Measurements from ENCODE around the gene CACNA1D.
"Not testable (repeated sequence)": the region's sequence is repeated elsewhere in the genome, so short reads cannot be mapped to it uniquely, and the experiment has no call there.

CACNA1D gene

DNA sequence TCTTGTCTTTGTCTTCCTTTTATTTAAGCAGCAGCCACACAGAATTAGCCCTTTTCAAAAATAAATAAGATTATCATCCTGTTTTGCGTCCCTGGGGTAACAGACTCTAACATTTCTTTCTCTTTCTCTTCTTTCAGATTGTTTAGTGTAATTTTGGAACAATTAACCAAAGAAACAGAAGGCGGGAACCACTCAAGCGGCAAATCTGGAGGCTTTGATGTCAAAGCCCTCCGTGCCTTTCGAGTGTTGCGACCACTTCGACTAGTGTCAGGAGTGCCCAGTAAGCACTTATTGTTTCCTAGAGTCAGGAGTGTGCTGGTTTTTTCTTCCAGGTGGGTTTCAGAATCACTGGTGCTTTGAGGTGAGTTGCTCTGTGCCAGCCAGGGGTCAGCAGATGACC lies 165.6 kb downstream of the CACNA1D start:
- DNase-seq: no peak

DNA sequence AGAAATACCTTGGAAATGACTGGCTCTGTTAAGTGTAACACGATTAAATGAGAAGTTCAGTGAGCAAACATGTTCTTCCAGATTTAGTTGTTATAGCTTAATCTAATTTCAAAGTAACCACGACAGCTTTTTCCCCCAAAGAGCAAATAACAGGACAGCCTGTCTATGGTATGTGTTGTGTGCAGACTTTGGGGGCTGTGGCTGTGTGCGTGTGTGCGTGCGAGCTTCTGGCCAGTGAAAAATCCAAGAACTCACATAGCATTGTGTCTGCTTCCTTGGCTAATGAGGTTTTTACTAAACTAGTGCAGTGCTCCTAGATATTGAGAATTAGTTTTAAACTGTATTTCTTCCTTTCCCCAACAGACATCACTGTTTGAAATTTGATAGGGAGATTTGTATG lies 167.1 kb downstream of the CACNA1D start:
- DNase-seq: no peak

DNA sequence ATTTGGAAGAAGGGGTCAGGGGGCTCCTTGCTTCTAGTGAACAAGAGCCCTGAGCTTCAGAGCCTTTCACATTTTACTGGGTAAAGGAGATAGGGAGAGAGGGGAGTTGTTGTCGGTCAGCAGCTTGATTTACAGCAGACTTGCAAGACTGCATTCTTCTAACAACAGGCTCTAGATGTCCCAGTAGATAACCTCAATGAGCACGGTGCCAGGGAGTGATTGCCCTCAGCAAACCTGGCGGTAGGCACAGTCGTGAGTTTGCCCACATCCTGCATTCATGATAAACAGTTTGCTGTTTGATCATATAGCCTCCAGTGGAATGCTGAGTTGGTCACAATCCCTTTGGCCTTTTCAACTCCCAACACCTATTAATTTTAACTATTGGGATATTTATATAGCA lies 170.4 kb downstream of the CACNA1D start:
- not testable (repeated sequence) for DNase-seq

DNA sequence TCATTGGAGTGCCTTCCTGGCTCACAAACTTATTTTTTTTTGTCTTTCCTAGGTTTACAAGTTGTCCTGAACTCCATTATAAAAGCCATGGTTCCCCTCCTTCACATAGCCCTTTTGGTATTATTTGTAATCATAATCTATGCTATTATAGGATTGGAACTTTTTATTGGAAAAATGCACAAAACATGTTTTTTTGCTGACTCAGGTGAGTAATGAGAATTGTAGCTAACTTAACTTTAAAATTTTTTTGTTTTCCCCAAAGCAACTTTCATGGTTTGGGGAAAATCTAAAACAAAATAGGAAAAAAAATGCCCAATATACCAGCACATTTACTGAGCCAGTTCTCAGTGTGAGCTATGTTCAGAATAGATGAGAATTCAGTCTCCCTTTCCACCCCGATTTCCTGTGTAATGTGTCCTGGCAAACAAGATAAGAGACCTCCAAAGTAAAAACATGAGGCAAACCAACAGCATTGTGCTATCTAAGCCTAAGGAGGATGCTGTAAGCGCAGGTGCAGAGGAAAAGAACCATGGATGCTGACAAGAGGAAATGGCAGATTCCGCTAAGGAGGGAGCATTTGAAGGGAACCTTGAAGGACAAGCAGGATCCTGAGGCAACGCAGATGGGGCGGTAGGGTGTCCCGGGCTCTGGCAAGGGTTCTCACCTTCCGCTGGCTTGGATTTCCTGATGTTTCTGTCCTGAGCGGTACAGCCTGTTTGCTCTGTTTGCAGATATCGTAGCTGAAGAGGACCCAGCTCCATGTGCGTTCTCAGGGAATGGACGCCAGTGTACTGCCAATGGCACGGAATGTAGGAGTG lies 171.4 kb downstream of the CACNA1D start:
- no peak for DNase-seq

DNA sequence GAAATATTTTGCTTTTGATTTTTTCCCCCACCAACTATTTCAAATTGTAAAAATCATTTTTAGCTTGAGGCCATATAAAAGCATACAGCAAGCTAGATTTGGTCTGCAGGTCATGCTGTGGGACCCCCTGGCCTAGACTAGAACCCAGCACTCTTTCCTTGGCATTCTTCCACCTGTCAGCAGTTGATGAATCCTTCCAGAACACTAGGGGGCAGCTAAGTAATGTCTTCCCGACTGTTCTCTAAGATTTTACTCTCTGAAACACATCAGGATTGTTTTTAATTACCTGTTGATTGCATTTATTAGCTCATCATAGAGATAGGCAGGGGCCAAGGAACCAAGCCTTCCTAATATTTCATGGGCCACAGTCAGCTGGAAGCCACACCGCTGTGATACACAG lies 174.5 kb downstream of the CACNA1D start:
- peak; percentile 54 for DNase-seq

DNA sequence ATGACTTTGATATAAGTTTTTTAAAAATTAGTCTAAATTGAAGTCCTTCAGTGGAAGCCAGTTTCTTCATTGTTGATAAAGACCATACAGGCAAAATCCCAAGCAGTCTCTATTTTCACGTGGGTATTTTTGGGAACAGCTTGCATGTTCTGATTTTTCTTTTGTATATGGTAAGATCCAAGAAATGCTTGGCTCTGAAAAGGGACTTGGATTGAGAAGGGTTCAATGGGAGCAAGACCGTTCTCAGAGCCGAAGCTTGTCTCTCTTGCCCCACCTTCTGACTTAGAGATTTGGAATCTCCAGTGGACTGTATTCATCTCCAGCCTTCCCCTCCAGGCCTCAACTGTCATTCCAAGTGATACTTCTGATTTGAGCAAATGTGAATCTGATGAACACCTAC lies 176.3 kb downstream of the CACNA1D start:
- peak; percentile 45 for DNase-seq

DNA sequence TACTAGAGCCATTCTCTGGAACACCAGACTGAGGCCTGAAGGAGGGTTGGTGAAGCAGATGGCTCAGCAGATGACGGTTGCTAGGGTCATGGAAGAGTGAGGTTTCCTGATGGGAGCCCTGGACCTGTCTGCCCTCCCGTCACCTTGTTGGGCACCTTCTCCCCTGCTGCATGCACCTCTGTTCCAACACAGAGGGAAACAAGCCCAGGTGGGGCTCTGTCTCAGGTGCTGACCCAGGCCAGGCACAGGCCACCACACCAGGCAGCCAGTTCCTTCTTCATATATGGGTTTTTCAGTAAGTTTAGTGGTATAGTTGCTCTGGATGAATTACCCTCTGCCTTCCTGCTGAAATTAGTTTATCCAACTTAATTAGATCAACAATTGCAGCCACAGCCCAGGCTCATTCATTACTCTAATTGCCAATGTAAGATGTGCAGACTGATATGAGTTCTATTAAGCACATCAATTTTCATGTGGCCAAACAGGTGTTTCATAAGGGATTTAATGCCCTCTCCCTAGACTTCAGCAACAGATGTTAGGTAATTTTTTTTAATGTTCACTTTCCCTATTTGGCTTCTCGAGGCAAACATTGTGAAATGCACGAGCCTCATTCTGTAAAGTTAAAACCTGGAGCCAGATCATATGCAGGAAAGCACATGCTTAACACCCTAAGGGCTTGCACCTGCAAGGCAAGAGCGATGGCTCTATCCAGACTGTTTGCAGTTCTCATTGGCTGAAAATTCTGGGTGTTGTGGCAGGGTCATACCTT lies 177.0 kb downstream of the CACNA1D start:
- DNase-seq: peak; percentile 94

DNA sequence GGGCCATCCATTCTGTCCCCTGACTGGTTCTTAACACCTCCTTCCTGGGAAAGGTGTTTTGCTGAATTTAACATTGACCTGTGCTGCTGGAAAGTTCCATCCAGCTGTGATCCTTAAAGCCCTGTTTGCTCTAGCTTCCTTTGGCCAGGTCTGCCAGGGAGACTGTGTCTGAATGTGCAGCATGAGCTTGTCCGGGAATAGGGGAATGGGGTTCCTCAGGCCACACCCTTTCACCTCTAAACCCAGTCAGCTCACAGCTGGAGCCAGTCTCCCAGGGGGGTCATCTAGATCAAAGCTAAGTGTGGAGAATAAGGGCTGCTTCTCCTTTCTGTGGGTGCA lies 177.5 kb downstream of the CACNA1D start:
- DNase-seq: no peak

DNA sequence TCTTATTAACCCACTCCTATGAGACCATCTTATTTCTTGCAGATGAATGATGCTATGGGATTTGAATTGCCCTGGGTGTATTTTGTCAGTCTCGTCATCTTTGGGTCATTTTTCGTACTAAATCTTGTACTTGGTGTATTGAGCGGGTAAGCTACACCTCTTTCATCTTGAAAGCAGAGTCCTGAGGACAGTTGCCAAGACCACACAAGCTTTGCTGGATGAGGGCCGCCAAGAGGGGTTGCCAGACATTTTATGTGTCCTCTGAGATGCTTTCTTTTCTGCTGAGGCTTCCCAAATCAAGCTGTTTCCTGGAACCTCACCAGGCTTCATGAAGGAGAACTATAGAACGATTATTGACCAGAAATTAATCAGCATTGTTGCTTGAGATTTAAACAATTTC lies 178.6 kb downstream of the CACNA1D start:
- peak; percentile 14 for DNase-seq

DNA sequence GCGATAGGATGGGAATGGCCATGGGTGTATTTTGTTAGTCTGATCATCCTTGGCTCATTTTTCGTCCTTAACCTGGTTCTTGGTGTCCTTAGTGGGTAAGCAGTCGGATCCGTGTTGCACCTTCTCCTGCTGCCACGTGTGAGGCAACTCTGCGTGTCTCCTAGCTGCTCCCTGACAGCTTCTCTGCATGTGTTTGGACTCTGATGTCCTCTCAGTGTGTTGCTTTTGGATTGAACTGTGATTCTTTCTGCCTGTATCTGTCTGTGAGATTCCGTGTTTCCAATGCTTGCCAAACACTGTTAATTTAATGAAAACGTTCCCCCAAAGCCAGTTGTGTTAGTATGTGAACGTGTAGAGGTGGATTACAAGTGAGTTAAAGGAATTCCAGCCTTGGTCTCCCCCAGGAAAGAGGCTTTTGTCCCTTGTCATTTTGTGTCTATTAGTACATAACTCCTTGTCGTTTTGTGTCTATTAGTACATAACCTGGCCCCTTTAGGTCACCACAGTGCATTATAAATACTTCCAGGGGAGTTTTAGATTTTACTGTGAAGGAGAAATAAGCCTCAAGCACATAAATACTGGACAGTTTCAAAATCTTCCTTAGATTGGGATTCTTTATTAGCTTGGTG lies 179.4 kb downstream of the CACNA1D start:
- DNase-seq: no peak

DNA sequence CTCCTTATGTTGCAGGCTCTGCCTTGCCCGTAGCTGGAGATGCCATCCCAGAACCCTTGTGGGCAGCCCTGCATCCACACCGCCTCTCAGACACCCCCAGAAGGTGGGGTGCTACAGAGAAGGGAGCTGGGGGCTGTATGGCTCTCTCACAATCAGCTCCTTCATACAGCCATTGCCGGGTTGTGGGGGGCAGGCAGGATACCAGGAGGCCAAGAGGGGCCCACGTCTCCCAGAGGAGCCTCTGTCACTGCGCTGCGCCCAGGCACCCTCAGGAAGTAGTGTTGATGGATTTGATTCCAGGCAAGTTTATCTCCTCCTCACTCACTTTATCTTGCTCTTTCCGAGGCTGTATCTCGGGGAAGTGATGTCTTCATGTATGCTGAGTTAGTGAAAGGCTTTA lies 180.2 kb downstream of the CACNA1D start:
- no peak for DNase-seq

DNA sequence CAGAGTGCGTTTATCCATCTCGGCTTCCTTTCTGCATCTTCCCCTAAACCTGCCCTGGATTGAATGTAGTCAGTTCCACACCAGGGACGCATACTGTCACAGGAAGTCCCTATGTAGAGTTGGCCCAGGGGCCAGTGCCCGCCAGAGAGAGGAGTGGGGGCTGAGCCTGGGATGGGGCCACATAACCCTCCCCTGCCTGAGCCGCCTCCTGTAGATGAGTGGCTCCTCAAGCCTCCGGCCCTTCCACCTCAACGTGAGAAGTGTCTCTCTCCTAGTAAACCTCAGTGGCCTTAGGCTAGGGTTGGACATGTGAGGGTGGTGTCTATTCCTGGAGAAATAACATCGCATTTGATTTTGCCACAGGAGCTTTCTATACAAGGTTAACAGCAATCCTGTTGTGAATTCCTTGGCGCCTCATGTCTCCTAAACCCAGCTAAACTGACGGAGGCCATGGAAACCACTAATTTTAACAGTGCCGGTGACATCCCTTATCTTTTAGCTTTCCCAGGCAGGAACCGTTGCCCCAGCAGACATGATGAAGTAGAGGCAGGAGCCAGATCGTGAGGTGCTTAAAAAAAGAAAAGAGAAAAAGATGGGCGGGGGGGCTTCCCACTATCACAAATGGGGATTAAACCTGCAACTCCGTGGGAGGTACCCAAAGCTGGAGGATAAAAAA lies 180.7 kb downstream of the CACNA1D start:
- DNase-seq: no peak

DNA sequence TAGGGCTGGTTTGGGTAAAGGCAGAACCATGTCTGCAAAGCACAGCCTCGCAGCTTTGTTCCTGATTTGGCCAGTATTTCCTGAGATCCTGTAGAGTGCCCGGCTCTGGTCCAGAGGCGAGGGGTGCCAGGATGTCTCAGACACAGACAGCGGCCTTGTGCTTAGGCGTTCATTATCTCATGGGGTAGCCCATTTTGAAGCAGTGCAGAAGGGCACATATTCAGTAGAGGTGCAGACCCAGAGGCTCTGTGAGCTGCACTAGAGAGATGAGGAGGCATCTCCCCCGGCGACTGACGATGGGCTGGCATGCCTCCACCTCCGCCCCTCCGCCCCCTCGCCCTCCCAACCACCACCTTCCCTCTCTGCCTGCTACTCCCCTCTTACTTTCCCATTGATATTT lies 181.5 kb downstream of the CACNA1D start:
- no peak for DNase-seq

DNA sequence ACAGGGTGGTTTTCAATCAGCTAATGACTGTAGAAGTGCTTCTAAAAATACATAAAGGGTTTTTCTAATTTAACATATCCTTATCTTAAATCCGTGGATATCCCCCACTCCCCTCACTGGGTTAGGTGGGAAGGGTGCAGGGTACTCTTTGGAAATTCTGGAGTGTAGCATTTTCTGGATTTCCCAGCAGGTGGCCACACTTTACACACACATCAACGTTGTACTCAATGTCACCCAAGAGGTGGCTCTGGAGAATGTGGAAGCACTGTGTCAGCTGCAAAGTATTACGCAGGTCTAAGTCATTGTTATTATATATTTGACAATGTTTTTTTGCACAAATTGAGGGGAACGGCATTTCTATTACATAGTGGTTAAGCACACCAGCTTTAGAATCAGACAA lies 183.0 kb downstream of the CACNA1D start:
- no peak for DNase-seq

DNA sequence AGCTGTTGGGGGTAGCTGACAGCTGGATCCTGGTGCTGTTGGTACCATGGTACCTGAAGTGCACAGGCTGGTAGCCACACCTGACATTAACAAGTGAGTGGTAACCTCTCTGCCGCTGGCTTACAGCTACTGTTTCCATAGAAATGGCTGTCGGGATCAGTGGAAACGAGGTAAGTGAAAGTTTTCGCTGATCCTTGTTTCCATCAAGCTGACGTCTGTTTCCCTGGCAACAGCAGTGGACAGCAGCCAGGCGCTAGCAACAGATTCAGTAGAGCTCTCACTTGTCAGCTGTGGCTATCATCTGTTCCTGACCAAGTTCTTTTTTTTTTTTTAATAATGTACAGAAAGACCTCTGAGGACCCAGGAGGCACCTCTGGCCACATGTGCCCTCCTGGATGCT lies 185.6 kb downstream of the CACNA1D start:
- DNase-seq: peak; percentile 65

DNA sequence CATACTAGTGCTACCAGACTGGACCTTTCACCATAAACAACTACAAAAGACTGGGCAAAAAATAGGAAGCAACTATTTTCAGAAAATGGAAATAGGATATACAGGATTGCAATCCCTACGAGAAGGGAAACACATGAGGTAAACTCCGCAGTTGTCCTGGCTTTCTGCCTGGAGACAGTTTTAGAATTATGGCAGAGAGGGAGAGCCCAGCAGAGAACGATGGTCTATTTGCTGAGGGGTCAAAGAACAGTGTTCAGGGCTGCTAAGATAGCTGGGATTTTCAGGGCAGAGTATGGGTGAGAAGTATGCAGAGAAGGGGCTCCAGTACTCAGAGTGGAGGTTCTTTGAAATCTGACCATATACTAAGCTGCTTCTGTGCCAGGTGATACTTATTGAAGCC lies 188.4 kb downstream of the CACNA1D start:
- no peak for DNase-seq

DNA sequence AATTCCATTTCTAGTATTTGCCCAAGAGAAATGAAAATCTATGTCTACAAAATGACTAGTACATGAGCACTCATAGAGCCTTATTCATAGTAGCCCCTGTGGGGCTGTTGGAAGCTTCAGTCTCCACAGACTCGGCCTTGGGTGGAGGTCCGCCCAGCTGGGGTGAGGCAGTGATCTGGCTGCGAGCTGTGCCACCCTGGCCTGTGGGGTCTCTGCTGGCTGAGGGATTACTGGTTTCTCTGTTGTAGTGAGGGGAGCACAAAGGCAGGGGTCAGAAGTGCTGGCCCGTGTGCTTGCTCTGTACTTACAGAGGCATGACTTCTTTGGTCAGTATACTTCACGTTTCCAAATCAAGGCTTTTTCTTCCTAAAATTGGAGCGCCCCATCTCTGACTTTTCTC lies 193.7 kb downstream of the CACNA1D start:
- DNase-seq: no peak

DNA sequence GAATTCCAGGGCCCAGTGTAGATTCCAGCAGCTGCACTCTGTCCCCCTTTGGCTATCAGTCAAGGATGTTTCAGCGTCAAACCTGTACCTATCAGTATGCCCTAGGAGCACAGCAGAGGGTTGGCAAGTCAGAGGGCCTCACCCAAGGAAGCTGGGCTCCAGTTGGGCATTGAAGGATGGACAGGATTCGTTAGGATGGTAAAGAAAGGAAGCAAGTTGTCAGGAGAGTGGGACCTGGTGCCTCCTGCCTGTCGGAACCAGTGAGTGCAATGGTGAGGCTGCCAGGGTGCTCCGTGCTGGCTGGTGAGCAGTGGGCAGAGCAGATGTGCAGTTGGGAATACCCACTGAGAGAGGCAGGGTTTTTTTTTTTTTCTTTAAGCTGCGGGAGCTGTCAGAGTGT lies 194.6 kb downstream of the CACNA1D start:
- peak; percentile 77 for DNase-seq

DNA sequence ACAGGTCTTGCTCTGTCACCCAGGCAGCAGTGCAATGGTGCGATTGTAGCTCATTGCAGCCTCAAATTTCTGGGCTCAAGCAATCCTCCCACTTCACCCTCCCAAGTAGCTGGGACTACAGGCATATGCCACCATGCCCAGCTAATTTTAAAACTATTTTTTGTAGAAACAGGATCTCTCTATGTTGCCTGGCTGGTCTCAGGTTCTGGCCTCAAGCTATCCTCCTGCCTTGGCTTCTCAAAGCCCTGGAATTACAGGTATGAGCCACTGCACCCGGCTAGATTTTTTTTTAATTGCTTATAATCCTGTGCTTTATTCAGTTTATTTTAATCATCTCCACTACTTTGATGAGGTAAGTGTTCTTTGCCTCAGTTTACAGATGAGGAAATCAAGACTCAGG lies 195.3 kb downstream of the CACNA1D start:
- peak; percentile 6 for DNase-seq

DNA sequence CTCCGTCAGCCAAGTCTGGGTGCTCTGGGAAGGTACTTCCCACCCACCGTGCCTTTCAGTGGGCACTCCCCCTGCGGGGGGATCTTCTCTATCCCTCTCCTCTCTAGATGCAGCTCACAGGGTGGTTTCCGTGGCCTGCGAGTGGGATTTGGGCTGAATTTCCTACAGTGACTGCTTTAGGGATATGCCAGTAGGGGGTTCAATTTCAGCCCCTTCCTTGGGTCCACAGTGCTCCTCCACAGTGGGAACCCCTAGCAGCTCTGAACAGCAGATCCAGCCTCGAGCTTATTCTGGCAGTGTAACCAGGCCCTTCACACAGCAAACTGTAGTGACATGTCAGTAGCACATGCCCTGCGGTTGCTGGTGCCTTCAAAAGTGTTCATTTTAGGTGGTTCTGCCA lies 196.1 kb downstream of the CACNA1D start:
- no peak for DNase-seq

DNA sequence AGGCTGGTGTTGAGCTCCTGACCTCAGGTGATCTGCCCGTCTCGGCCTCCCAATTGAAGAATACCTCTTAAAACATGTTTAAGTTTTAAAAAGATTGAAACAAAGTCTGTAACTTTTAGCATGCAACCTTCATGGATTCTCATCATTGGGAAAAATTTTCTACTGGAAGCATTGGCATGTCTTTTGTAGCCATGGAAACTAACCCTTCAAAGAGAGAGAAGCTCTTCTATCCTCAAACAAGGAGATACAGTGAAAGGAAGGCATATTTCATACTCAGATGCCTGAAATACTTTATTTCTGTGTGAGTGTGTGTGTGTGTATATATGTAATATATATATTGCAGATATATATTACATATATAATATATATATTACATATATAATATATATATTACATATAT lies 196.9 kb downstream of the CACNA1D start:
- DNase-seq: no peak

DNA sequence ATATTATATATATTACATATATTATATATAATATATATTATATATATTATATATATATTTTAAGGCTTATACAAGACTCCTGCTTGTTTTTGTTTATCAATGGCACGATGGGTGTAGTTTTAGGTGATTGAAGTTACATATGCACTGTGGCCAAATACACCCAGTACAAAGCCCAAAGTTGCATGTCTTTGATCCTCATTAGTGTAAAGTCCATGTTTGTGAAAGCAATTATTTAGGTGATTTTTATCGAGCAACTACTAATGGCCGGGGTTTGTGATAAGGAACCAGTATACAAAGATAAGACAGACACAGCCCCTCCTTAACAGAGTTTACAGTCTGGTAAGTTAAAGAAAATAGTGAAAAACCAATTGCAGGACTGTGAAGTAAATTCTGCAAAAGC lies 197.5 kb downstream of the CACNA1D start:
- no peak for DNase-seq

DNA sequence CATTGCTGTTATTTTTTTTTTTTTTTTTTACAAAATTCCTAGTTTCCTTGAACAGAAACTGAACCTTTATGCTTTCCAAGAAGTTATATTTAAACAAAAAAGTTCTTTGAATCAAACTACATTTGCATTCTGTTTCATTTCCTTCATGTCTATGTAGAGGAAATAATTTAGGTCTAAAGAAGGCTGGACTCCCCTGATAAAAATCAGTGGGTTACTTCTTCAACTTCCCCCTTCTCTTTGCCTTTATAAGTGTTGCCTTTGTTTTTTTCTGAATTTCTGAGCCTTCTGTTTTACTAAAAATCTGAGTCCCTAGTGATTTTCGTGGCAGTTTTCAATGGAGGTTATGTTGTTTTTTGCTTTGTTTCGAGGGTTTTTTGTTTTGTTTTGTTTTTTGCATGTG lies 199.0 kb downstream of the CACNA1D start:
- DNase-seq: no peak

DNA sequence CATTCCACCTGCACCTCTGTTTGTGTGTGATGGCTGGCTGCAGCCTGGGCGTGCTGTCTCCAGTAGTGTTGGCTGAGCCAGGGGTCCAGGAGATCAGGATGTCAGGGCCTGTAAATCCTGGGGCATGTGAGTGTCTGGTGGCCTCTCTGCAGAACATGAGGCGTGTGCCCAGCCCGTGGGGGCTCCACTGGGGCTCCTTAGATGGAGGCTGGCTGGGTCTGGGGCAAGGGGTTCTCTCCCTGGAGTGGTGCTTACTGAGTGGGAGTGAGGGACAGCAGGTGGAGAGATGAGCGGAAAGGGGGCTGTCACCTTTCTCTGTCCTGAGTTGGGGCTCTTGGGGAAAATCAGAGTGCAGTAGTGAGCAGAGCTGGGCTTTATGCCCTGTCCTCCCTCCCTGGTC lies 199.6 kb downstream of the CACNA1D start:
- no peak for DNase-seq

Data from NCI-H69 (cell line).